NCI-H460 (cell line): ENCODE data around the gene SLIT3. TPM values are rescaled to one million over a fixed set of nuclear protein-coding genes. Genes with fewer than 3 reads are reported as not detected.

Source experiments
- DNase-seq: peaks from one replicate; pipeline ENCODE4 v3.0.0-alpha.2; 2016; ENCODE audit warnings: low read depth; ENCODE audit errors: extremely low read depth
- total RNA-seq: library from RNA; depleted of rRNA; stranded (reverse); fragments of >200 nt; shearing (Covaris generic); gene quantifications from 2 replicates; pipeline ENCODE4 v1.2.3, GENCODE V29; 2014

The SLIT3 gene
- total RNA-seq, 1 experiment from 2014 or later = not detected

- DNase-seq = no peak
Measured at GRCh38 chr5:169299663-169300467, 1.1 kb downstream of the SLIT3 start.

- no peak for DNase-seq
Measured at GRCh38 chr5:169299191-169299662, 1.7 kb downstream of the SLIT3 start.

GRCh38 chr5:169298193-169298592 lies 2.7 kb downstream of the SLIT3 start:
- DNase-seq = no peak

- DNase-seq = no peak
Measured at GRCh38 chr5:169296419-169297143, 4.4 kb downstream of the SLIT3 start.

- no peak for DNase-seq
Measured at GRCh38 chr5:169295306-169295705, 5.6 kb downstream of the SLIT3 start.

- no peak for DNase-seq
Measured at GRCh38 chr5:169294621-169295020, 6.3 kb downstream of the SLIT3 start.

GRCh38 chr5:169291877-169292276 lies 9.1 kb downstream of the SLIT3 start:
- DNase-seq = no peak

- DNase-seq = no peak
Measured at GRCh38 chr5:169290895-169291294, 10.0 kb downstream of the SLIT3 start.

- no peak for DNase-seq
Measured at GRCh38 chr5:169289520-169289919, 11.4 kb downstream of the SLIT3 start.

- DNase-seq = no peak
Measured at GRCh38 chr5:169288066-169288930, 12.6 kb downstream of the SLIT3 start.

GRCh38 chr5:169287529-169287928 lies 13.4 kb downstream of the SLIT3 start:
- DNase-seq = no peak

GRCh38 chr5:169286572-169287300 lies 14.2 kb downstream of the SLIT3 start:
- no peak for DNase-seq

- DNase-seq = no peak
Measured at GRCh38 chr5:169283887-169284286, 17.1 kb downstream of the SLIT3 start.

GRCh38 chr5:169281625-169282024 lies 19.3 kb downstream of the SLIT3 start:
- DNase-seq = no peak

GRCh38 chr5:169280696-169281095 lies 20.2 kb downstream of the SLIT3 start:
- no peak for DNase-seq

- no peak for DNase-seq
Measured at GRCh38 chr5:169280286-169280685, 20.7 kb downstream of the SLIT3 start.

- no peak for DNase-seq
Measured at GRCh38 chr5:169279125-169279524, 21.8 kb downstream of the SLIT3 start.

GRCh38 chr5:169273881-169274280 lies 27.1 kb downstream of the SLIT3 start:
- no peak for DNase-seq

- DNase-seq = no peak
Measured at GRCh38 chr5:169273451-169273850, 27.5 kb downstream of the SLIT3 start.

- no peak for DNase-seq
Measured at GRCh38 chr5:169272731-169273427, 28.1 kb downstream of the SLIT3 start.
